ENCODE data around the gene WDR72.

Gene WDR72

GRCh38 chr15:53671545-53671944 lies 87.9 kb downstream of the WDR72 start:
- TF ChIP-seq CTCF (conservative IDR thresholded peaks at IDR 0.05; ENCODE audit: low read length), result no peak
- no peak for DNase-seq (ENCODE audit: low read depth)
- H3K4me3 ChIP-seq (ENCODE audit: low read length), result no peak overlapping the region

GRCh38 chr15:53670701-53671100 lies 88.8 kb downstream of the WDR72 start:
- no peak overlapping the region for H3K4me3 ChIP-seq (ENCODE audit: low read length)
- DNase-seq (ENCODE audit: low read depth), result no peak

GRCh38 chr15:53665930-53666329 lies 93.5 kb downstream of the WDR72 start:
- no peak for TF ChIP-seq CTCF (conservative IDR thresholded peaks at IDR 0.05; ENCODE audit: low read length)
- DNase-seq (ENCODE audit: low read depth), result no peak
- no peak overlapping the region for H3K4me3 ChIP-seq (ENCODE audit: low read length)

More at GRCh38 chr15:53670701-53671100, 88.8 kb downstream of the WDR72 start:
- no peak for TF ChIP-seq CTCF (conservative IDR thresholded peaks at IDR 0.05; ENCODE audit: low read length)

- no peak for DNase-seq (ENCODE audit: low read depth)
- no peak for TF ChIP-seq CTCF (conservative IDR thresholded peaks at IDR 0.05; ENCODE audit: low read length)
Measured at GRCh38 chr15:53658827-53659555, 100.5 kb downstream of the WDR72 start.

GRCh38 chr15:53658255-53658654 lies 101.2 kb downstream of the WDR72 start:
- no peak for DNase-seq (ENCODE audit: low read depth)
- TF ChIP-seq CTCF (conservative IDR thresholded peaks at IDR 0.05; ENCODE audit: low read length), result no peak
- no peak overlapping the region for H3K4me3 ChIP-seq (ENCODE audit: low read length)

More at GRCh38 chr15:53658827-53659555, 100.5 kb downstream of the WDR72 start:
- no peak overlapping the region for H3K4me3 ChIP-seq (ENCODE audit: low read length)

- no peak for DNase-seq (ENCODE audit: low read depth)
- TF ChIP-seq CTCF (conservative IDR thresholded peaks at IDR 0.05; ENCODE audit: low read length), result no peak
- no peak overlapping the region for H3K4me3 ChIP-seq (ENCODE audit: low read length)
Measured at GRCh38 chr15:53648934-53649333, 110.5 kb downstream of the WDR72 start.

GRCh38 chr15:53644660-53645059 lies 114.8 kb downstream of the WDR72 start:
- no peak for DNase-seq (ENCODE audit: low read depth)
- TF ChIP-seq CTCF (conservative IDR thresholded peaks at IDR 0.05; ENCODE audit: low read length), result no peak
- no peak overlapping the region for H3K4me3 ChIP-seq (ENCODE audit: low read length)

Measured in AG10803 (cell line).